GM12891 (cell line): ENCODE measurements around the gene AQP9.

Experiments used
- DNase-seq: peaks from one replicate; pipeline ENCODE4 v3.0.0; 2011; ENCODE audit warnings: low spot score; ENCODE audit not compliant: insufficient read length
- FAIRE-seq: peaks from 2 replicates; lab custom pipeline; 2011; peaks lifted over from hg19 to GRCh38; lab: Jason Lieb, UNC
- PAX5 ChIP-seq: IDR thresholded peaks from 2 replicates; pipeline ENCODE4 v1.6.1; 2011; ENCODE audit warnings: low read length, moderate library complexity, mild to moderate bottlenecking; ENCODE audit not compliant: insufficient read depth, severe bottlenecking
- POLR2A ChIP-seq: IDR thresholded peaks from 2 replicates; pipeline ENCODE4 v1.6.1; 2011; ENCODE audit warnings: low read depth, low read length, control low read depth
- POLR2AphosphoS5 ChIP-seq: IDR thresholded peaks from 2 replicates; pipeline ENCODE4 v1.6.1; 2011; ENCODE audit warnings: low read depth, low read length, control low read depth
- POU2F2 ChIP-seq: IDR thresholded peaks from 2 replicates; pipeline ENCODE4 v1.6.1; 2011; ENCODE audit warnings: low read depth, mild to moderate bottlenecking, control low read depth, low read length, moderate library complexity
- SPI1 ChIP-seq: IDR thresholded peaks from 2 replicates; pipeline ENCODE4 v1.6.1; 2011; ENCODE audit warnings: low read depth, low read length, control low read depth
- TAF1 ChIP-seq: IDR thresholded peaks from 2 replicates; pipeline ENCODE4 v1.6.1; 2011; ENCODE audit warnings: low read depth, low read length, control low read depth

The AQP9 gene

DNA sequence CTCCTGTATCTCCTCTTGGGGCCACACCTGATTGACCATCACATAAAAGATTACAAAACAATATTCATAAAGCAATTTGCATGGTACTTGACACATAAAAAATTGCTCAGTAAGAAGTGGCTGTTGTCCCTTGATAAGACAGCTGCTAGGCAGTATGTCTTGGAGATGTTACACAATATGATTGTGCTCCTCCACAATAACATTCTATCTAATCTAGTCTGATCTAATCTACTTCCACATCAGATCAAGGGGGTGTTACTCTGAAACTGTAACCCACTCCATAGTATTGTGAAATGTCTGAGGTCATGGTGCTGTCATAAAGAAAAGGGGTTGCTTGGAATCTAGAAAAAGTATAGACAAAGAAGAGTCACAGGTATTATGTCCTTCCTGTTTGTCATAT, 23.4 kb upstream of the AQP9 start:
- FAIRE-seq = no peak
- TF ChIP-seq POLR2A = no peak
- TF ChIP-seq POLR2AphosphoS5 = no peak
- TF ChIP-seq POU2F2 = no peak
- TF ChIP-seq PAX5 = no peak
- TF ChIP-seq TAF1 = no peak
- TF ChIP-seq SPI1 = no peak
- DNase-seq = no peak

DNA sequence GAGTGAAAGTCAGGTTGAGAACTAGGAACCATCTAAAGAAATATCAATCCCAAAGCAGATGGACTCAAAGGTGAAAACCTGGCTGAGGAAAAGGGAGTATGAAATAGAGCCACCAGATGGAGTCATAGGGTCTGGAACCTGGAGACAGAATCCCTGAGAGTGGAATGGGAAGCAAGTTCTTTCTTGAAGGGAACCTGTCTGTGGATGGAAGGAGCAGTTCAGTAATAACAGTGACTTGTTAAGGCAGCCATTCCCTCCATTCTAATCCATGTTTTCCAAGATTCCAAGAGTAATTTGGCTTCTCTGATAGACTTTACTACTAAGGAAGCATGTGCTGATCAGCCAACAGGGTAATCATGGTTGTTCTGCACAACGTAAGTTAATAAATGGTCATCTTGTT, 22.5 kb upstream of the AQP9 start:
- DNase-seq (no peak), FAIRE-seq (no peak)
- TF ChIP-seq POLR2AphosphoS5 (no peak), TAF1 (no peak), PAX5 (no peak), SPI1 (no peak), POU2F2 (no peak)

DNA sequence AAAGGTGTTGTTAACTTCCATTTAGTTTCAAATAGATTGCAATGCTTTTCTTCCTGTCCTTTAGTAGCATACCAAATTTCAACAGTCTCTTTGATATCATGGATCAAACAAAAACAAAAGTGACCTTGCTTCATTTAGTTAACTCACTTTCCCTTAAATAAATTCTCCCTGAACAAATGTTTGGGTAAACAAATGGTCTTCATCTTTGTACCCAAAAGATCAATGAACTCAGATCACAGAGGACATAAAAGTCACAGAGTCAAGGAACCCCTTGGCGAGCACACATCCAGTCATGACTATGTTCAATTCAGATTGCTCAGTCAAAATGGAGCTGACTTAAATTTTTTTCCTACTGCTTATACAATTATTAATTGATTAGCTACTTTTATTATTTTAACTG, 20.6 kb upstream of the AQP9 start:
- no peak for FAIRE-seq
- DNase-seq = no peak
- TF ChIP-seq PAX5 (no peak), POLR2A (no peak), TAF1 (no peak), POLR2AphosphoS5 (no peak), SPI1 (no peak), POU2F2 (no peak)

DNA sequence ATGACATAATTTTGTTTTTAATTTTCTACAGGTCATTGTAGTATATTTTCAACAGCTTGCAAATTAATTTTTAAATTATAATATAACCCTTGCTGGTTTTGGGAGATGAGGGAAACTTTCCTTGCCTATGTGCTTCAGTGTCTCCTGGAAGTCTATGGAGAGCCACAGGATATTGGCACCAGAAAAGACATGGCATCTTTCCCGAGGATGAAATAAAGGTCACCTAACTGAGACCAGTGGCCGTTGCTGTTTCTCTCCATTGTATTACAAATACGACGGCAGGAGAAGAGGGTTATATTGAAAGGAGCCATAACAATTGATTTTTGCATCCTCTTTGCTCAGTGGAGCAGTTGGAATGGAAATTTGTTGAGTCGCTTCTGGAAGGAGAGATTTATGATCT, 19.9 kb upstream of the AQP9 start:
- no peak for DNase-seq
- FAIRE-seq = no peak
- no peak for TF ChIP-seq POLR2A
- no peak for TF ChIP-seq POLR2AphosphoS5
- TF ChIP-seq PAX5 = no peak
- no peak for TF ChIP-seq POU2F2
- TF ChIP-seq TAF1 = no peak
- no peak for TF ChIP-seq SPI1

DNA sequence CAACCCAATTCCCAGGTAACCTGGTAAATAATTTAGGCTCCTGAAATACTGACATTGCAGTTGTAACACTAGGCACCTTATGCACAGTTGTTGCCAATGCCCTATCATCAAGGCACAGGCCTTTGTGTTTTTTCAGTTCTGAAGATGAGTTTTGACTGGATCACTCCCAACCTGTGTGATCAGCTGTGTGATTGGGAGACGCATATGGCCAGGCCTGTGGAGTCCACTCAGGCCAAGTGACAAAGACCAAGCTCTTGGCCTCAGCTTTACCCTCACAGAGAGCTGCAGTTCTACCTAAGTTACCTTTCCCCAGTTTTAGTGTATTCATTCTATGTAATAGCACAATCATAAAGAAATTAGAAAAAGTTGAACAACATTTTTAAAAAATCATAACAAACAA, 19.2 kb upstream of the AQP9 start:
- TF ChIP-seq POLR2AphosphoS5 (no peak), SPI1 (no peak), PAX5 (no peak), POLR2A (no peak), POU2F2 (no peak), TAF1 (no peak)

DNA sequence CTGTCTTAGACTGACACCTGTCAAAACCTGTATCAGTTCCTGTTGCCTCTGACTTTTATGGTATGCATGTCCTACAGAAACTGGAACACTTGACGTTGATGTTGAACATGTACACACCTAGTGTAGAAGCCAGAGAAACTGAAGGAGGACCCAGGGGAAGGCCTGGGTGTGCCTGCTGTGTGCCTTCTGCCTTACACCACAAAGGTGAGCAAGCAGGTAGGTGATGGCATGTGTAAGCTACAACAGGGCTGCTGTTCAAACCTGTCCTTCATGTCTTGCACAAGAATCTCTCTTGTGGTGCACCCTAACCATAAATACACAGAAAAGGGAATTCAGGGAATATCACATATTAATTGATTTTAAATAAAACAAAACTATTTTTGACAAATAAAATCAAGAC, 13.6 kb upstream of the AQP9 start:
- FAIRE-seq (no peak), DNase-seq (no peak)
- no peak for TF ChIP-seq PAX5
- no peak for TF ChIP-seq TAF1
- no peak for TF ChIP-seq POU2F2
- TF ChIP-seq SPI1 = no peak
- no peak for TF ChIP-seq POLR2AphosphoS5
- no peak for TF ChIP-seq POLR2A

More for the DNA sequence above, 19.2 kb upstream of the AQP9 start:
- DNase-seq (no peak), FAIRE-seq (no peak)

DNA sequence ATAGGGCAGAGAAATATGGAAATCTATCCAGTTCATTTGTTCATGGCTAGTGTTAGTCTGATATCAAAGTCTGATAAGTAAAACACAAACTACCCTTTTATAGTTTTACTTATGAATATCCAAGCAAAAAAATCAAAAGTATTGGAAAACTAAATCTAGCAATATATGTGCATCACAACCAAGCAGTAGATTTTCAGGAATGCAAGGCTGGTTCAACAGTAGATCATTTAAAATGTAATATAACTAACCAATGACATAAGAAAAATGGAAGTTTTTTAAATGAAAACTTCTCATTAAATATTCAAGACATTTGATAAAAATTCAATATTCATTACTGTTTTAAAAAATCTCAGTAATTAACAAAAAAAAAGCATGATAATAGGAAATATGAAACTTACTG, 12.8 kb upstream of the AQP9 start:
- TF ChIP-seq POU2F2 = no peak
- TF ChIP-seq SPI1 = no peak
- no peak for TF ChIP-seq POLR2AphosphoS5
- TF ChIP-seq PAX5 = no peak
- TF ChIP-seq POLR2A = no peak
- no peak for TF ChIP-seq TAF1
- DNase-seq = no peak
- FAIRE-seq = no peak

DNA sequence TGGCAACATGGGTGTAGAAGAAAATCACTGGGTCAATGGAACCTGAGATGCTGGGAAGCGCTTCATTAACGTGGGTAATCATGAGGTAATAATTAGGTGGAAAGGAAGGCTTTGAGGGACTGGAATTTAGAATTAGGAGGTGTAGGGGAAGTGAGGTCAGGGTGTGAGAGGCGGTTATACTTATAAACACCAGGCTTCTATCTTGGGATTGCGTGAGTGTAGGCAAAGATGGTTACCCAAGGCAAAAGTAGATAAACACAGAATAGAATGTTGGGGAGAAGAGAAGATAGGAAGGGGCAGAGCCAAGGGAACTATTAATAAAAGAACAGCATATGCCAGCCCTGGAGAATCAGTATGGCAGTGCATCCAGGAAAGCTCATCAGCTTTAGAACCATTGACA, 3.3 kb upstream of the AQP9 start:
- TF ChIP-seq POLR2AphosphoS5 (no peak), PAX5 (no peak), POLR2A (no peak), SPI1 (no peak), POU2F2 (no peak), TAF1 (no peak)
- DNase-seq (no peak), FAIRE-seq (no peak)

DNA sequence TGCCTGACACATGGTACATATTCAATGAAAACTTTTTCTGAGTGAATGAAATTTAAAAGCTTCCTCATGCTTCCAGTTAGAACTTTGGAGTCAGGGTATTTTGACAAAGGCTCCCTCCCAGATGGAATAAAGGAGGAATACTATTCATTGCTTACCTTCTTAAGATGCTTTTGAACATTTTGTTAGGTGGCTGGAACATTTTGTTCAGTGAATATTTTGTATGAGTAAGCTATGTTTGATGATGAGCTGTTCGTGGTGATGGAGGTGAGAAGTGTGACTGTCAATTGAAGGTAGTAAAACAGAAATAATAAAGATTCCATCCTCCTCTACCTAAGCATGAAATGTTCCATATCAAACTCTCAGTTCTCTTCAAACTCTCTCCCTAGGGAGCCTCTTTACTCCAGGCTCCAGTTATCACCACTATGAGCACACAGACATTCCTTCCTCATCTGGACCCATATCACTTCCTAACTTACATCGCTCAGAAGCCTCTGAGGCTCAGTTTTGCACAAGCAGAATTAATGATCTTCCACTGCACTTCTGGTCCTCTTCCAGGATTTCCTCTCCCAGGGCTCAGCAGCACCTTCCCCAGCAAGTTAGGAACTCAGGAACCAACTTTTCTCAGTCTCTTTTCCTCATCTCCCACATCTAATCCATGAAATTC, 2.5 kb upstream of the AQP9 start:
- TF ChIP-seq POLR2AphosphoS5 (no peak), TAF1 (no peak), POU2F2 (no peak), POLR2A (no peak), PAX5 (no peak), SPI1 (no peak)
- FAIRE-seq = no peak
- no peak for DNase-seq

DNA sequence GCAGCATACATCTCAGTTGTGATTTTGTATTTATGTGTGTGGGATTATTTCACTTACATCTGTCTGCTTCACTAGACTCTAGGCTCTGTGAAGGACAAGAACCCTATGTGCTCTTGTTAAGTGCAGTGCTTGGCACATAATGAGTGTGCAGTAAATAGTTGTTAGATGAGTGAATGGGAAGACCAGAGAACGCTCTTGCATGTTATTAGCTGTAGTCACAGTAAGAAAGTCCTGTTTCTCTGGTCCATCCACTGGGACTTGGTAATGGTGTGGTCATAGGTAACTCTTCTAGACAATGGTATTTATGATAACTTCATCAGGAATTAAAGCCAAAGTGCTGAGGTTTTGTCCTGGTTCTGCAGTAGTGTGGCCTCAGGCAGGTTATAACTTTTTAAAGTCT, 1.4 kb upstream of the AQP9 start:
- TF ChIP-seq POU2F2 (no peak), POLR2AphosphoS5 (no peak), PAX5 (no peak), POLR2A (no peak), SPI1 (no peak), TAF1 (no peak)
- no peak for DNase-seq
- no peak for FAIRE-seq
